ENCODE results near the gene LATS2. TPM values are rescaled to one million over a fixed set of nuclear protein-coding genes. Genes with fewer than 3 reads are reported as not detected.
A peak's percentile ranks its signal among the peaks of the same experiment; 100 is the strongest.

The LATS2 gene
- total and polyA plus RNA-seq, 2 of the 8 experiments (the other 6 are each of a cell fraction or from before 2014, with no cell fraction given) = 8.3 to 26.2 TPM

DNA sequence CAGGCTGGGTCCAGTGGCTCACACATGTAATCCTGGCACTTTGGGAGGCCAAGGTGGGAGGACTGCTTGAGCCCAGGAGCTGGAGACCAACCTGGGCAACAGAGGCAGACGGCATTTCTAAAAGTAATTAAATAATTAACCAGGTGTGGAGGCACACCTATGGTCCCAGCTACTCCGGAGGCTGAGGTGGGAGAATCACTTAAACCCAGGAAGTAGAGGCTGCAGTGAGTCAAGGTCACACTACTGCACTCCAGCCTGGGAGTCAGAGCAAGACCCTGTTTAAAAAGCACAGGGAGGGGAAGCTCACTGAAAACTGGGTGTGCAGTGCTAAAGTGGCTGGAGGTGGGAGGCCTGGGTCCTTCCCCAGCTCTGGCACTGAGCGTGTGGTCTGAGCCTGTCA, 9.7 kb downstream of the LATS2 start:
- ChIA-PET POLR2A (ENCODE audit: partially characterized antibody) (interaction anchor here (0.9 to 4.6 kb wide), 4 partner anchors 8 to 58 kb away, joined by 3 to 29 read pairs (median 6); partner anchors contain the start of gene LATS2), CTCF (ENCODE audit: partially characterized antibody) (interaction anchor here (0.8 to 2.3 kb wide), 4 partner anchors 8 to 50 kb away, joined by 3 to 7 read pairs (median 3); no protein-coding TSS in a partner anchor)
- Histone ChIP-seq H2BK120ac (replicated peaks; ENCODE audit: low read depth, low read length) (no peak overlapping the region), H3K56ac (replicated peaks; ENCODE audit: insufficient read length, low read depth, low read length) (no peak overlapping the region), H2AFZ (ENCODE audit: low read length) (no peak overlapping the region), H3K27ac (ENCODE audit: low read depth, low read length) (no peak overlapping the region), H3K4me2 (ENCODE audit: insufficient read depth in 1 of 2, low read depth in 2 of 2, low read length in 2 of 2) (no peak overlapping the region; a peak in 1 of 4 replicates), H3K79me1 (ENCODE audit: low read depth, low read length) (peaks cover 22% of the 10 kb centered on the region), H3K23ac (ENCODE audit: insufficient read length) (no peak overlapping the region), H3K4me3 (ENCODE audit: extremely low read depth in 1 of 4, insufficient read depth in 2 of 4, low read depth in 3 of 4, low read length in 4 of 4) (no peak overlapping the region), H2BK5ac (ENCODE audit: low read depth, low read length) (no peak overlapping the region), H4K5ac (ENCODE audit: insufficient read length, low read depth, low read length) (no peak overlapping the region), H4K91ac (replicated peaks; ENCODE audit: insufficient read length, low read length) (no peak overlapping the region), H2BK15ac (ENCODE audit: low read length) (no peak overlapping the region), H2AK5ac (ENCODE audit: low read depth, low read length) (no peak overlapping the region), H3K9ac (replicated peaks in 1 of 4; ENCODE audit: extremely low read depth in 1 of 4, low read depth in 3 of 4, low read length in 3 of 4) (no peak overlapping the region), H3K23me2 (ENCODE audit: low read depth, low read length) (no peaks in the 10 kb centered on the region), H3K4ac (replicated peaks; ENCODE audit: insufficient read length, low read depth, low read length) (no peak overlapping the region), H3K18ac (ENCODE audit: extremely low read depth, low read length) (no peak overlapping the region), H2BK12ac (ENCODE audit: low read depth, low read length) (no peak overlapping the region), H3K36me3 (ENCODE audit: control insufficient read depth in 2 of 4, insufficient read depth in 4 of 4, low read length in 3 of 4) (peaks cover 0 to 6% (median 0%) of the 10 kb centered on the region in 4 experiments; a peak in 1 of 8 replicates), H3K9me3 (ENCODE audit: insufficient read depth in 2 of 2, low read depth in 1 of 2, low read length in 1 of 2) (no peaks in the 10 kb centered on the region), H2BK20ac (ENCODE audit: low read length) (no peak overlapping the region), H3K27me3 (replicated peaks in 1 of 4; ENCODE audit: control insufficient read depth in 3 of 4, extremely low read depth in 1 of 4, insufficient read depth in 3 of 4, low read length in 3 of 4) (no peaks in the 10 kb centered on the region), H3K79me2 (ENCODE audit: control insufficient read depth in 1 of 2, insufficient read depth in 2 of 2, low read length in 2 of 2) (peaks cover 46 to 99% of the 10 kb centered on the region in 2 experiments), H3K4me1 (replicated peaks in 1 of 4; ENCODE audit: control insufficient read depth in 3 of 4, insufficient read depth in 4 of 4, low read length in 3 of 4) (peaks cover 5 to 11% (median 6%) of the 10 kb centered on the region in 4 experiments; a peak in 6 of 7 replicates), H4K8ac (ENCODE audit: extremely low read depth, insufficient read depth, low read length) (no peak overlapping the region), H4K20me1 (replicated peaks in 1 of 2; ENCODE audit: control insufficient read depth in 1 of 2, insufficient read depth in 2 of 2, low read length in 2 of 2) (peaks cover 34 to 37% of the 10 kb centered on the region in 2 experiments), H3K14ac (ENCODE audit: insufficient read length) (no peak overlapping the region)
- TF ChIP-seq TEAD4 (IDR thresholded peaks at IDR 0.05; ENCODE audit: low read depth, low read length) (no peak), POLR2AphosphoS5 (IDR thresholded peaks at IDR 0.05; ENCODE audit: low read depth, low read length) (peak; percentile 10; the same call in 1 of the 2 replicates), ASH2L (IDR thresholded peaks at IDR 0.05; ENCODE audit: low read length) (no peak), SP4 (IDR thresholded peaks at IDR 0.05; ENCODE audit: low read length) (no peak)
- FAIRE-seq = no peak
- 91% methylated on average over 3 of the region's 3 CpGs; no CpG with 5 or more reads in 1 of the 2 experiments for WGBS, 2 experiments (ENCODE audit: extremely low coverage in 1 of 2, insufficient coverage in 1 of 2, insufficient read length in 1 of 2, insufficient replicate concordance in 2 of 2, low coverage in 1 of 2, low lambda C conversion rate in 2 of 2, missing lambda C conversion rate in 1 of 2)
- peak in 1 of 2 experiments; percentile 31 for DNase-seq (ENCODE audit: low read depth in 1 of 2, low spot score in 2 of 2)
